ENCODE results near the gene TCF23.
A peak's percentile ranks its signal among the peaks of the same experiment; 100 is the strongest.
"Not testable (repeated sequence)": the region's sequence is repeated elsewhere in the genome, so short reads cannot be mapped to it uniquely, and the experiment has no call there.

TCF23 gene

DNA sequence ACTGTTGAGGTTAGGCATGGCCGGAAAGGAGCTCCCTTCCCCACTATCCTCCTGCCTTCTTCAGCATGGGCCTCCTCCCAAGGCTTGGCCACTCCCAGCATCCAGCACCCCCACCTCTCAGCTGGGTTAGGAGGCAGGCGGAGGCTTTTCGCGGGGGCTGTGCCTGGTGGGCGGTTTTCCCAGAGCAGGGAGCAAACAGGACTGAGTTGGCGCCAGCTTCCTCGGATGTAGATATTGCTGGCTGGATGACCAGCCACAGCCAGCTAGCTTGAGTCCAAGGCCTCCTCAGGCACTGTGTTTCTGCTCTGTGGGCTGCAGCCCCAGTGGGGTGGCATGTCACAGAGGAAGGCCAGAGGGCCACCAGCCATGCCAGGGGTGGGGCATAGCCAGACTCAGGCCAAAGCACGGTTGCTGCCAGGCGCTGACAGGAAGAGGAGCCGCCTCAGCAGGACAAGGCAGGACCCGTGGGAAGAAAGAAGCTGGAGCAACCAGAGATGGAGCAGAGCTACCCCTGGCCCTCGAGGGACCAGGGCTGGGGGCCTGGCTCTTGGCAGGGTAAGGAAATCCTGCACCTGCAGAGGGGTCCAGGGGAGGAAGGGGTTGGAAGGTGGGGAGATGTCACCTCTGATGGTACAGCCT lies at the start of gene TCF23:
Gene TCF23 (plus strand): TSS at position 204 of the 639 bp plus-strand sequence. CDS start 130 bp downstream, at position 334.
- DNase-seq, result no peak

DNA sequence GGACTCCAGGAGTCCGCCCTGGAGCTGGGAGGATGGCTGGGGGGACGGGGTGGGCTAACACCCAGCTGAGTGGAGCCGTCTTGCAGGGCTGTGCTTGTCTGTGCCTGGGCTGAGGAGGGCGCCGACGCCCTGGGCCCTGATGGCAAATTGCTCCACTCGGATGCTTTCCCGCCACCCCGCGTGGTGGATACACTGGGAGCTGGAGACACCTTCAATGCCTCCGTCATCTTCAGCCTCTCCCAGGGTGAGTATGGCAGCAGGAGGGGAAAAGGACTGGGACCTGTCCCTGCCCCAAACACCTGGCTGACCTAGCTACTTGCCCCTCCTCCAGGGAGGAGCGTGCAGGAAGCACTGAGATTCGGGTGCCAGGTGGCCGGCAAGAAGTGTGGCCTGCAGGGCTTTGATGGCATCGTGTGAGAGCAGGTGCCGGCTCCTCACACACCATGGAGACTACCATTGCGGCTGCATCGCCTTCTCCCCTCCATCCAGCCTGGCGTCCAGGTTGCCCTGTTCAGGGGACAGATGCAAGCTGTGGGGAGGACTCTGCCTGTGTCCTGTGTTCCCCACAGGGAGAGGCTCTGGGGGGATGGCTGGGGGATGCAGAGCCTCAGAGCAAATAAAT lies 49.4 kb upstream of the TCF23 start:
- DNase-seq, result no peak

DNA sequence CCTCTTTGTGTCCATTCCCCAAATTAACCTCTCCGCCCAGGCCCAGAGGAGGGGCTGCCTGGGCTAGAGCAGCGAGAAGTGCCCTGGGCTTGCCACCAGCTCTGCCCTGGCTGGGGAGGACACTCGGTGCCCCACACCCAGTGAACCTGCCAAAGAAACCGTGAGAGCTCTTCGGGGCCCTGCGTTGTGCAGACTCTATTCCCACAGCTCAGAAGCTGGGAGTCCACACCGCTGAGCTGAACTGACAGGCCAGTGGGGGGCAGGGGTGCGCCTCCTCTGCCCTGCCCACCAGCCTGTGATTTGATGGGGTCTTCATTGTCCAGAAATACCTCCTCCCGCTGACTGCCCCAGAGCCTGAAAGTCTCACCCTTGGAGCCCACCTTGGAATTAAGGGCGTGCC lies 48.8 kb upstream of the TCF23 start:
- no peak for DNase-seq

DNA sequence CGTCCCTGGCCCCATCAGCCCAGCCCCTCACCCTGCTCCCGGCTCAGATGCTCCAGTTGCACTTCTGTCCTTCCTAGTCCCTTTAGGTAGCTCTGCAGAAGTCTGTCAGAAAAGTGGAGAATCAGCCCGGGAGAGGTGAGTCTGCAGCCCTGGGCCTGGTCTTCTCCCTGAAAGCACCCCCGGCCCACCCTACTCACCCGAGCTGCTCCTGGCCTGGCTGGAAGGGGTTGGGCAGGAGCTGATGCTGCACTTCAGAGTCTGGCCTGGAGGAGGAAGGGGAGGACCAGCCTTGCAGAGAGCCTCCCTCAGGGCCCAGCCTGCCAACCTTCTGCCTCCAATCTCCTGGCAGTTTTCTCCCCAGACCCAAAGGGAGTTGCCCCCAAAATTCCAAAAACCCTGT lies 46.5 kb upstream of the TCF23 start:
- no peak for DNase-seq

DNA sequence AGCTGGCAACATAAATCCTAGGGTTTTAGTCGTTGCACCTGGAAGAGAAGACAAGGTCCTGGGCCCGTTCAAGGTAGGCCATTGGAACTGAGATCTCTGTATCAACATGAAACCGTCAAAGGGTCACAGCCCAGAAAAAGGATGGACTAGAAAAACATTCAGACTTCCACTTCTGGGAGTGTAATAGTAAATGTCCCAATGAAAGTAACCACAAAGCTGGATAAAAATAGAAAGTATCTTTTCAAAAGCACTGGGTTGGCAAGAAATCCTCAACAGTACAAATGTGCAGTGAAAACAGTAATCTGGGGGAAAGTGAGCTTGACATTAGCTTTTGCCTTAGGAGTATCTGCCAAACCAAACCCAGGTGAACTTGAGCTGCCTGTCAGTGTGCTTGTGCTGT lies 42.8 kb upstream of the TCF23 start:
- DNase-seq, result peak; percentile 26

DNA sequence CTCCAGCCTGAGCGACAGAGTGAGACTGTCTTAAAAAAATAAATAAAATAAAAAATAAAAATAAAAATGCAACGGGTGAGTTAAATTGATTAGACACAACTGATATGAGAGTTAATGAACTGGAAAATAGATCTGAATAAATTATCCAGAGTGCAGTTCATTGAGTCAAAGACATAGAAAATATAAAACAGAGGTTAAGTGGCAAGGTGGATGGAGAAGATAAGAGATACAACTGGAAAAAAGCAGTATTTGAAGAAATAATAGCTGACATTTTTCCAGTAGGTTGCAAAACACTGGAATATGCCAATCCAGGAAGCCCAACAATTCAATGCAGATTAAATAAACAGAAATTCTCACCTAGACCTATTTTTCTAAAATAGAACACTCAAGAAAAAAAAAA lies 40.6 kb upstream of the TCF23 start:
- no peak for DNase-seq

DNA sequence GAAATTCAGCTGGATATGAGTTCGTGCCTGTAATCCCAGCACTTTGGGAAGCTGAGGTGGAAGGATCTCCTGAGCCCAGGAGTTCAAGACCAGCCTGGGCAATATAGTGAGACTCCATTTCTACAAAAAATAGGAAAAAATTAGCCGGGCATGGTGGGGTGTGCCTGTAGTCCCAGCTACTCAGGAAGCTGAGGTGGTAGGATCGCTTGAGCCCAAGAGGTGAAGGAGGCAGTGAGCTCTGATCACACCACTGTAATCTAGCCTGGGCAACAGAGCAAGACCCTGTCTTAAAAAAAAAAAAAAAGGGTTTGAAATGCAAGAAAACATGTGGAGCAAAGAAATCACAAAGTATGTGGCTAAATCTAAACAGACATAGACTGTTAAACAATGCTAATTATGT lies 39.7 kb upstream of the TCF23 start:
- no peak for DNase-seq

DNA sequence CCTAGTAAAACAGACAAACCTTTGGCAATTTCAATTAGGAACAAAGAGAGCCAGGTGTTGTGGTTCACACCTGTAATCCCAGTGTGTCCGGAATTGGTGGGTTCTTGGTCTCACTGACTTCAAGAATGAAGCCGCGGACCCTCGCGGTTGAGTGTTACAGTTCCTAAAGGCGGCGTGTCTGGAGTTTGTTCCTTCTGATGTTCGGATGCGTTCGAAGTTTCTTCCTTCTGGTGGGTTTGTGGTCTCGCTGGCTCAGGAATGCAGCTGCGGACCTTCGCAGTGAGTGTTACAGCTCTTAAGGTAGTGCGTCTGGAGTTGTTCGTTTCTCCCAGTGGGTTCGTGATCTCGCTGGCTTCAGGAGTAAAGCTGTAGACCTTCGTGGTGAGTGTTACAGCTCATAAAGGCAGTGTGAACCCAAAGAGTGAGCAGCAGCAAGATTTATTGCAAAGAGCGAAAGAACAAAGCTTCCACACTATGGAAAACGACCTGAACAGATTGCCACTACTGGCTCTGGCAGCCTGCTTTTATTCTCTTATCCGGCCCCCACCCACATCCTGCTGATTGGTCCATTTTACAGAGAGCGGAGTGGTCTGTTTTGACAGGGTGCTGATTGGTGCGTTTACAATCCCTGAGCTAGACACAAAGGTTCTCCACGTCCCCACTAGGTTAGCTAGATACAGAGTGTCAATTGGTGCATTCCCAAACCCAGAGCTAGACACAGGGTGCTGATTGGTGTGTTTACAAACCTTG lies 38.0 kb upstream of the TCF23 start:
- not testable (repeated sequence) for DNase-seq

DNA sequence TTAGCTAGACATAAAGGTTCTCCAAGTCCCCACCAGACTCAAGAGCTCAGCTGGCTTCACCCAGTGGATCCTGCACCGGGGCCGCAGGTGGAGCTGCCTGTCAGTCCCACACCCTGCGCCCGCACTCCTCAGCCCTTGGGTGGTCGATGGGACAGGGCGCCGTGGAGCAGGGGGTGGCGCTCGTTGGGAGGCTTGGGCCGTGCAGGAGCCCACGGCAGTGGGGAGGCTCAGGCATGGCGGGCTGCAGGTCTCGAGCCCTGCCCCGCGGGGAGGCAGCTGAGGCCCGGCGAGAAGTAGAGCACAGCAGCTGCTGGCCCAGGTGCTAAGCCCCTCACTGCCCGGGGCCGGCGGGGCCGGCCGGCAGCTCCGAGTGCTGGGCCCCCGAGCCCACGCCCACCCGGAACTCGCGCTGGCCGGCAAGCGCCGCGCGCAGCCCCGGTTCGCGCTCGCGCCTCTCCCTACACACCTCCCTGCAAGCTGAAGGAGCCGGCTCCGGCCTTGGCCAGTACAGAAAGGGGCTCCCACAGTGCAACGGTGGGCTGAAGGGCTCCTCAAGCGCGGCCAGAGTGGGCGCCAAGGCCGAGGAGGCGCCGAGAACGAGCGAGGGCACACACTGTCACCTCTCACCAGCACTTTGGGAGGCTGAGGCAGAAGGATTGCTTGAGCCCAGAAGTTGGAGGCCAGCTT lies 37.3 kb upstream of the TCF23 start:
- DNase-seq, result not testable (repeated sequence)

DNA sequence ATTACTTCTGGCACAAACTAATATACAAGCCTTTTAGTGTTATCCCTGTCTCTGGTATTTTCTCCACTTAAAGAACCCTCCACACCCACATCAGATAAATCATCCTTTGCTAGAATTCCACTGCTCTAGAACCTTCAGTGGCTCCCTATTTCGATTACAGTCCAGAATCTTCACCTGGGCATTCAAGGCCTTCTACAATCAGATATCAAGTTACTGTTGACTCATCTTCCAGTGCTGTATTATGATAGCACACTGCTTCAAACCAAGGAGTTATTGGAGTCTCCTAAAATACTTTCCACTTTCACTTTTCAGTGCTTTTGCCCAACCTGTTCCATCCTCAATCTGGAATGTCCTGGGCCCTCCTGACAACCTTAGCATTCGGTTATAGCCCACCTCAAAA lies 33.3 kb upstream of the TCF23 start:
- DNase-seq, result no peak

DNA sequence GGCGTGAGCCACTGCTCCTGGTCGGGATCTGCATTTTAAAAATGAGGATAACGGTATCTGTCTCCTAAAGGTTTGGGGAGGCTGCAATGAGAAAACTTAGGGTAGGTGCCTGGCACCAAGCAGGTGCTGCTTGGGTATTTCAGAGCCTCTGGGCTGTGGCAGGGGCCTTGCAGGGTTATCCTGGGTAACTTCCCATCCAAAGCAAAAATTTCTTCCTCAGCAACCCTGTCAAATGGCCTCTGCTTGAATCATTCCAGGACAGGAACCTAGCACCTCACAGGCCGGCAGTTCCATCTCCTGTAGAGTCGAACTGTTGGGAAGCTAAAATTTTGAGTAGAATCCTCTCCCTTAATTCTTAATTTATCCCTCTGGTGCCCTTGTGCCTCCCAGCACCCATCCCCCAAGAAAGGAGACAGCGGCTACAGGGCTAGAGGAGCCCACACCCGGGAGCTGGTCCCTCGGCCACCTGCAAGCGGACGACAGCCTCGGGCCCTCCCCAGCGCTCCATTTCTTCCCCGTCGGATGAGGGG lies 30.7 kb upstream of the TCF23 start:
- DNase-seq, result no peak

DNA sequence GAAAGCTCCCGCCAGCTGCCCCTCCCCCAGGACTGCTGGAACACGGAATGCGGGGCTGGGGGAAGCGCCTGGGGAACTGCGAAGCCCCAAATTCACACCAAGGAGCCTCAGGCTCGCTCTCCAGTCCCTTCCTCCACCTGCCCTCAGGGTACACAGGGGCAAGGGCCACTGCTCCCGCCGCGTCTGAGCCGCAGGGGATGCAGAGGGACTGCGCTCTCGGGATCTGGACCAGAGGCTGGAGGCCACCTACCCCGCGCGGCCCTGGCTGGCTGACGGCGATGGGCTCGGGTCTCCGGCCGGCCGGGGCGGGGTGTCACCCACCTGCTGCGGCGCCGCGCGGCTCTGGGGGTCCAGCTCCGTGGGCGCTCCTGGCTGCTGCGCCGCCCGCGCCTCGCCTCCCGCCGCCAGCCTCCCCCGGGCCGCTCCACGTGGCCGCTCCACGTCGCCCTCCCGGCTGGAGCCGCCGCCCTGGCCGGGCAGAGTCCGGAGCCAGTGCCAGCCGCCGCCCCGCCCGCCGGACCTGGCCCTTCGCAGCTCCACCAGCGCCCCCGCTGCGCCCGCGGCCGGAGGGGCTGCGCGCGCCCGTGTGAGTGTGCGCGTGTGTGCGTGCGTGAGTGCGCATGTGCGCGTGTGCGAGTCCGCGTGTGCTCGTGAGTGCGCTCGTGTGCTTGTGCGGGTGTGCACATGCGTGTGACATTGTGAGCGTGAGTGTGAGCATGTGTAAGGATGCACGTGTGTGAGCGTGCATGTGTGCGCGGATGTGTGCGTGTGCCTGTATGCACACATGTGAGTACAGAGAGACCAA lies 30.1 kb upstream of the TCF23 start, which contains the start of gene CGREF1:
Gene CGREF1 (minus strand): TSS at position 604 of the 805 bp plus-strand sequence. CDS start 14,762 bp downstream, outside the sequence.
- peak; percentile 45 for DNase-seq

DNA sequence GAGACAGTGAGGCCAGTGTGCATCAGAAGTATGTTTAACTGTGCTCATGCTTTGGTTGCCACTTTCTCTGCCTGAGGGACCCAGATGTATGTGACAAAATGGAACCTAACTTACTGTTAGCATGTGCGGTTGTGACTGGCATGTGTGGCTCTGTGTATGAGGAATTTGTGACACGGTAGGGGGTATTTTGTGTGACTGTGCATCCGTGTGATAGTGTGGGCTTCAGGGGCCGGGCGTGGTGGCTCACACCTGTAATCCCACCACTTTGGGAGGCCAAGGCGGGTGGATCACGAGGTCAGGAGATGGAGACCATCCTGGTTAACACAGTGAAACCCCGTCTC lies 29.5 kb upstream of the TCF23 start:
- not testable (repeated sequence) for DNase-seq

DNA sequence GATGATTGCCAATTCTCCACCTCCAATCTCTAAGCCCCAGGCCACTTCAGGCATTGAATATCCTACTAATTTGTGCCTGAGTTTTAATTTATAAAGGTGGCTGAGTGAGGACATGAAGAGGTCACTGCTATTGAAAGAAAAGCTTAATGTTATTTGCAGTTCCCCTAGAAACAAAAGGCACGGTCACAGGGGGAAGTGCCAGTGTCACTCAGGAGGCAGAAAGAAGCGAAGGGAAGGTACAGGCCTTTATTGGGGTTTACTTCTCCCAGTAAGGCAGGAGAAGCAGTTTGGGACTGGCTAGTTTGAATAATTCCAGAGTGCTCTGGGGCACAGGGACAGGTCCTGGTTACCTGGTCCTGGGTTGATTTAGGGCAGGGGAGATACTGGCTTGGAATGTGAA lies 26.9 kb upstream of the TCF23 start:
- peak; percentile 22 for DNase-seq

DNA sequence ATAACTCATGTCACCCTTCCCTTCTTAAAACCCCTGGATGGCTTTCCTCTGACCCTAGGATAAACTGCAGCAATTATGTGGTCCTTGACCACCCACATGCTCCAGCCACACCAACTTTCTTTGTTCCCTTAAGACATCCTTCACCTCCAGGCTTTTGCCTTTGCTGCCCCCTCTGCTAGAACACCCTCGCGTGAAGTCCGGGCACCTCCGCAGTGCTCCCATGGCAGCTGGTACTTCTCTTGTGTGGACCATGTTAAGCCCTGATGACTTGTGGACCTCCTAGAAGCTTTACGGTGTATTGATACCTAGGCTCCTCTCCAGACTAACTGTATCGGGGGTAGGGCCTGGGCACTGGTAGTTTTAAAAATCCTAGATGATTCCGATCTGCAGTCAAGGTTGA lies 26.0 kb upstream of the TCF23 start:
- no peak for DNase-seq

DNA sequence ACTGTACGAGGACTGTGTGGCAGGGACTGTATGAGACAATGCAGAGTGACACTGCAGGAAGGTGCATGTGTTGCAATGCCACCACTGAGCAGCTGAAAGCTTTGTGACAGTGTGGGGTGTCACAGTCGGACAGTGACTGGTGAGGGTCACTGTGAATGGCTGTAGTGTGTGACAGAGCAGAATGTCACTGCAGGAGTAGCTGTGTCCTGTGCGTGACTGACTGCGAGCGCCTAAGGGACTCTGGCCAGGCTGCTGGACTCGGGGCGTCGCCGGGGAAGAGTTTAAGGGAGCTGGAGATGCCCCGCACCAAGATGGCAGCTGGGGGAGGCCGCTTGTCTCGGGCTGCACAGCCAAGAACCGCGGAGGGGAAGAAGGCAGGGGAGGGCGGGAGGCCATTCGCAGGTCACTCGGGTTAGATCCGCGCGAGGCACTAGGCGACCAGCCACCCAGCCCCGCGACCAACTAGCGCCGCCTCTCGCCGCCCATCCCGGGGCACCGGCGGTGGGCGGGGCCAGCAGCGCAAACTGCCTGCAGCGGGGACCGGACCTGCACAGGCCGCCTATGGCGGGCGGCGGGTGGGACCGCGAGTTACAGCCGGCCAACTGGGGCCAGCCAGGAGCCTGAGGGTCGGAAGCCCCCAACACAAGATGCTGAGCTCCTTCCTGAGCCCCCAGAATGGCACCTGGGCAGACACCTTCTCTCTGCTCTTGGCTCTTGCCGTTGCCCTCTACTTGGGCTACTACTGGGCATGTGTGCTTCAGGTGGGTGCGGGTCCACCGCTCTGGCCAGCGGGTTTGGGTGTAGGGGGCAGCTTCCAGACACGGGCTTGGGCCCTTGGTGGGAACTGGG lies 25.3 kb upstream of the TCF23 start, which contains the start of gene ABHD1:
Gene ABHD1 (plus strand): TSS at position 514 of the 849 bp plus-strand sequence. CDS start 134 bp downstream, at position 648.
- DNase-seq, result peak; percentile 62

DNA sequence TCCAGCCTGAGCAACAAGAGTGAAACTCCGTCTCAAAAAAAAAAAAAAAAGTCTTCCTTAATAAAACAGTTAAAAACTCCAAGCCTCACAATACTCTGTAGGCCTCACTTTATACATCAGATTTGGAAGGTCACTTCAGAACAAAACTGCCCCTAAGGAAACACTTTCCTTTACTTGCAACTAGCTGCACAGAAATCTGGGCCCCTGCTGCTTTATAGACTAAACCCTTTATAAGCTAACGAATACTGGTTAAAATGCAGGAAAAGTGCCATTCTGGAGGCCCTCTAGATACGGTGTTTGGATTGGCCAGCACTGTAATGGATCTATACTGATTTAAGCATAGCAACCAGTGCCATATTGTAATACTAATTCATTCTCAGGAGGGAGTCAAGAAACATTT lies 23.7 kb upstream of the TCF23 start:
- DNase-seq, result no peak

DNA sequence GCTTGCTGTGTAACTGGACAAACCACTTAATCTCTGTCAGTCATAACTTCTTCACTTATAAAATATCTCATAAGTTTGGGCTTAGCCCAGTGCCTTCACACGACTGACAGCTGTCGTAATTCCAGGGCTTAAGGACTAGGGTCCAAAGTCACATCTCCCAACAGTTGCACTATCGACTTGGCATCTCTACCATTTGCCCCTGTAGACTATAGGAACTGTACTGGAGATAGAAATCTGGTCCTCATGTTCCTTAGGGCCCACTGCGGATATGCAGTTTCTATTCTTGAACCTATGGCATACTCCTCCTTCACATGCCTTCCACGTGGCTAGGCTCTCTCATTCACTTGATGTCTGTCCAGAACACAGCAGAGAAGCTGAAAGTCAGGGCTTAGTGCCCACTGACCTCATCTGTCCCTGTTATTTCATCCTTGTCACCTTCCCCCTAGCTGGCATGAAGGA lies 22.5 kb upstream of the TCF23 start:
- DNase-seq, result no peak

DNA sequence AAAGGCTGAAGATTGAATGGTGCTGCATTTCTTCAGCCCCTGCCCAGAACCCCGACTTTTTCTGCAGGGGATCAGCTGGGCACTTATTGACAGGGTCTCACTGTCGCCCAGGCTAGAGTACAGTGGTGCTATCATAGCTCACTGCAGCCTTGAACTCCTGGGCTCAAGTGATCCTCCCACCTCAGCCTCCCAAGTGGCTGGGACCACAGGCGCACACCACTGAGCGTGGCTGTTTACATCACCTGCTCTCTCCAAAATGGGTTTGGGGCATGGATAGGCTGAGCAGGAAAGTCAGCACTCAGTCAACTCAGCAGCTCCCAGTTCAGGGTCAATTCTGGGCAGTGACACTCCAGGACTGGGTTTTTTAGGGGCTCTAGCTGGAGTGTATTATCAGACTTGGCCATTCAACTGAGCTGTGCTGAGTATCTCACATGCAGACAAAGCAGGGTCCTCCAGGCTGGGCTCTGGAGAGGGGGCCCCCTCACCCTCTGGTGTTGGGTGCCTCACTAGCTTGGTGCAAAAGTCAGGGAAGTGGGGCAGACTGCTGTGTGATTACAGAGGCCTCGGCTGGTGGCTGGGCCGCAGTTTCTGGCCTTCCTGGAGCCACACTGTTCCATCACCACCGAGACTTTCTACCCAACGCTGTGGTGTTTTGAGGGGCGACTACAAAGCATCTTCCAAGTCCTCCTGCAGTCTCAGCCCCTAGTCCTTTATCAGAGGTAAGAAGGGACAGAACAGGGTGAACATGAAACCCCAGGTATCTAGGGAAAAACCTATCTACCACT lies 20.7 kb upstream of the TCF23 start:
- DNase-seq, result no peak

All from MV-4-11 (cell line).